GM18873 (cell line): ENCODE measurements around the gene LRRC32.

Source experiments
- ATAC-seq: cut with Tn5 transposase; IDR thresholded peaks from one replicate; pipeline ENCODE4 v1.9.1; 2021; ENCODE audit warnings: mild to moderate bottlenecking, moderate library complexity, moderate number of reproducible peaks; ENCODE audit not compliant: unreplicated experiment, low FRiP score

Gene LRRC32

GRCh38 chr11:76670485-76671236 is at the start of gene LRRC32:
Gene LRRC32, minus strand, starts transcription at chr11:76670747. Its CDS starts 4,793 bp downstream, at chr11:76665954.
- ATAC-seq: no peak

- no peak for ATAC-seq
Observed at GRCh38 chr11:76719686-76720085, 49.1 kb upstream of the LRRC32 start.

GRCh38 chr11:76719281-76719680 is 48.7 kb upstream of the LRRC32 start:
- no peak for ATAC-seq

GRCh38 chr11:76717816-76718215 is 47.3 kb upstream of the LRRC32 start:
- no peak for ATAC-seq

- ATAC-seq: no peak
Observed at GRCh38 chr11:76717369-76717768, 46.8 kb upstream of the LRRC32 start.

- ATAC-seq: no peak
Observed at GRCh38 chr11:76716268-76716667, 45.7 kb upstream of the LRRC32 start.

- no peak for ATAC-seq
Observed at GRCh38 chr11:76714493-76714892, 43.9 kb upstream of the LRRC32 start.

GRCh38 chr11:76713499-76713898 is 43.0 kb upstream of the LRRC32 start:
- ATAC-seq: no peak

GRCh38 chr11:76712125-76712524 is 41.6 kb upstream of the LRRC32 start:
- ATAC-seq: no peak

GRCh38 chr11:76709756-76710155 is 39.2 kb upstream of the LRRC32 start:
- ATAC-seq: no peak

GRCh38 chr11:76708972-76709660 is 38.6 kb upstream of the LRRC32 start:
- ATAC-seq: no peak

GRCh38 chr11:76707293-76707825 is 36.8 kb upstream of the LRRC32 start:
- ATAC-seq: no peak

GRCh38 chr11:76706667-76707066 is 36.1 kb upstream of the LRRC32 start:
- ATAC-seq: no peak

GRCh38 chr11:76705826-76706225 is 35.3 kb upstream of the LRRC32 start:
- ATAC-seq: no peak

- no peak for ATAC-seq
Observed at GRCh38 chr11:76704171-76704948, 33.8 kb upstream of the LRRC32 start.

GRCh38 chr11:76703707-76704106 is 33.2 kb upstream of the LRRC32 start:
- no peak for ATAC-seq

GRCh38 chr11:76702336-76703128 is 32.0 kb upstream of the LRRC32 start:
- ATAC-seq: no peak

GRCh38 chr11:76701294-76702040 is 30.9 kb upstream of the LRRC32 start:
- no peak for ATAC-seq
